Keratinocyte (primary cell): ENCODE results near the gene ADGRG1. TPM values are rescaled to one million over a fixed set of nuclear protein-coding genes. Genes with fewer than 3 reads are reported as not detected.

Experiments used
- DNase-seq: peaks from one replicate; pipeline ENCODE4 v3.0.0-alpha.2; 2011; ENCODE audit warnings: low read depth, missing footprints, low spot score
- FAIRE-seq: peaks from 2 replicates; lab custom pipeline; 2011; peaks lifted over from hg19 to GRCh38; lab: Jason Lieb, UNC
- H2AFZ ChIP-seq: 2 replicates; pipeline ENCODE4 v1.6.0; 2012; ENCODE audit warnings: low read length, control low read depth, inconsistent platforms; ENCODE audit not compliant: control insufficient read depth
- H3K27ac ChIP-seq: 2 replicates; pipeline ENCODE4 v1.5.1; 2011; ENCODE audit warnings: low read length; ENCODE audit not compliant: control insufficient read depth, insufficient read depth
- H3K27me3 ChIP-seq: 3 replicates; pipeline ENCODE4 v1.6.0; 2011; ENCODE audit warnings: low read length; ENCODE audit not compliant: control insufficient read depth, insufficient read depth; ENCODE audit errors: extremely low read depth
- H3K36me3 ChIP-seq, 2 experiments: 2 replicates in 1 of 2; 3 replicates in 1 of 2; pipeline ENCODE4 v1.5.1; 2011; ENCODE audit warnings: low read length in 2 of 2, mild to moderate bottlenecking in 1 of 2; ENCODE audit not compliant: control insufficient read depth in 2 of 2, insufficient read depth in 2 of 2; ENCODE audit errors: extremely low read depth in 1 of 2
- H3K4me1 ChIP-seq: 3 replicates; pipeline ENCODE4 v1.5.1; 2011; ENCODE audit warnings: low read length; ENCODE audit not compliant: control insufficient read depth, insufficient read depth; ENCODE audit errors: extremely low read depth
- H3K4me2 ChIP-seq: 3 replicates; pipeline ENCODE4 v1.6.0; 2011; ENCODE audit warnings: low read depth, low read length; ENCODE audit not compliant: control insufficient read depth, insufficient read depth; ENCODE audit errors: extremely low read depth
- H3K4me3 ChIP-seq, 3 experiments: fragments of 200-600 bp in 1 of 3; sonication (generic) in 1 of 3; 2 replicates in 2 of 3; 3 replicates in 1 of 3; pipeline ENCODE4 v1.5.1; 2011 to 2016; ENCODE audit warnings: low read length in 3 of 3, mild to moderate bottlenecking in 3 of 3, control low read depth in 2 of 3, inconsistent platforms in 1 of 3, low read depth in 1 of 3, mixed read lengths in 1 of 3, mixed run types in 1 of 3, moderate library complexity in 1 of 3; ENCODE audit not compliant: control insufficient read depth in 2 of 3, insufficient read depth in 2 of 3; ENCODE audit errors: extremely low read depth in 1 of 3
- H3K79me2 ChIP-seq: 2 replicates; pipeline ENCODE4 v1.6.0; 2012; ENCODE audit warnings: low read length; ENCODE audit not compliant: control insufficient read depth, insufficient read depth
- H3K9ac ChIP-seq: 3 replicates; pipeline ENCODE4 v1.6.0; 2011; ENCODE audit warnings: low read length; ENCODE audit not compliant: control insufficient read depth, insufficient read depth; ENCODE audit errors: extremely low read depth
- H3K9me1 ChIP-seq: 3 replicates; pipeline ENCODE4 v1.6.0; 2011; ENCODE audit warnings: low read length; ENCODE audit not compliant: control insufficient read depth, insufficient read depth; ENCODE audit errors: extremely low read depth
- H3K9me3 ChIP-seq: 2 replicates; pipeline ENCODE4 v1.5.1; 2012; ENCODE audit warnings: low read depth, low read length; ENCODE audit not compliant: control insufficient read depth
- H4K20me1 ChIP-seq: 3 replicates; pipeline ENCODE4 v1.6.0; 2011; ENCODE audit warnings: low read length; ENCODE audit not compliant: control insufficient read depth, insufficient read depth; ENCODE audit errors: extremely low read depth
- EZH2 ChIP-seq: IDR thresholded peaks from one replicate; pipeline ENCODE4 v1.6.1; 2012; ENCODE audit warnings: inconsistent platforms, mild to moderate bottlenecking, low read length, moderate library complexity
- dilution Hi-C: fragments of 300-500 bp; cut with MboI; formaldehyde crosslinking; loops from one replicate; pipeline ENCODE4 v1.7.0; 2020; ENCODE audit warnings: low sequenced_read_pairs; ENCODE audit not compliant: extremely low pct_ligation_motif_present
- polyA plus RNA-seq, 5 experiments: library from polyadenylated mRNA; depleted of rRNA in 3 of 5; stranded (reverse) in 3 of 5; stranded (forward) in 1 of 5; unstranded in 1 of 5; fragments of >200 nt; gene quantifications; 1 replicate in 1 of 5; 2 replicates in 3 of 5; 3 replicates in 1 of 5; pipeline versions ENCODE4 v1.2.1 to v1.2.3, GENCODE V29; 2011 to 2012; ENCODE audit warnings: missing spikeins in 2 of 5, low read depth in 1 of 5, low replicate concordance in 1 of 5
- TF ChIP-seq, protein P1 (sequence below), 3 experiments: IDR thresholded peaks in 1 of 3; conservative IDR thresholded peaks in 1 of 3; optimal IDR thresholded peaks in 1 of 3; 2 replicates in 2 of 3; 3 replicates in 1 of 3; pipeline versions ENCODE3 to v1.5.1; 2011; ENCODE audit warnings: low read length in 3 of 3, mild to moderate bottlenecking in 3 of 3, moderate library complexity in 2 of 3, control low read depth in 1 of 3, inconsistent platforms in 1 of 3; ENCODE audit not compliant: insufficient read depth in 2 of 3; ENCODE audit errors: extremely low read depth in 1 of 3

Gene ADGRG1
- polyA plus RNA-seq, 1 donor (not counting 4 experiments of a cell fraction or from before 2014, with no cell fraction given): 28.4 TPM

GRCh38 chr16:57609541-57610401, 18.7 kb upstream of the ADGRG1 start:
- Histone ChIP-seq H3K9me3 (no peaks in the 10 kb centered on the region), H3K4me3 (no peak overlapping the region), H3K79me2 (no peaks in the 10 kb centered on the region), H3K9me1 (no peaks in the 10 kb centered on the region), H3K9ac (no peak overlapping the region), H4K20me1 (no peaks in the 10 kb centered on the region), H2AFZ (no peak overlapping the region), H3K27ac (no peak overlapping the region), H3K4me2 (no peak overlapping the region), H3K36me3 (no peaks in the 10 kb centered on the region), H3K27me3 (no peaks in the 10 kb centered on the region), H3K4me1 (peaks cover 4% of the 10 kb centered on the region)
- no peak for DNase-seq
- dilution Hi-C loops: no loop called here
- TF ChIP-seq EZH2: no peak
- TF ChIP-seq, protein P1, sequence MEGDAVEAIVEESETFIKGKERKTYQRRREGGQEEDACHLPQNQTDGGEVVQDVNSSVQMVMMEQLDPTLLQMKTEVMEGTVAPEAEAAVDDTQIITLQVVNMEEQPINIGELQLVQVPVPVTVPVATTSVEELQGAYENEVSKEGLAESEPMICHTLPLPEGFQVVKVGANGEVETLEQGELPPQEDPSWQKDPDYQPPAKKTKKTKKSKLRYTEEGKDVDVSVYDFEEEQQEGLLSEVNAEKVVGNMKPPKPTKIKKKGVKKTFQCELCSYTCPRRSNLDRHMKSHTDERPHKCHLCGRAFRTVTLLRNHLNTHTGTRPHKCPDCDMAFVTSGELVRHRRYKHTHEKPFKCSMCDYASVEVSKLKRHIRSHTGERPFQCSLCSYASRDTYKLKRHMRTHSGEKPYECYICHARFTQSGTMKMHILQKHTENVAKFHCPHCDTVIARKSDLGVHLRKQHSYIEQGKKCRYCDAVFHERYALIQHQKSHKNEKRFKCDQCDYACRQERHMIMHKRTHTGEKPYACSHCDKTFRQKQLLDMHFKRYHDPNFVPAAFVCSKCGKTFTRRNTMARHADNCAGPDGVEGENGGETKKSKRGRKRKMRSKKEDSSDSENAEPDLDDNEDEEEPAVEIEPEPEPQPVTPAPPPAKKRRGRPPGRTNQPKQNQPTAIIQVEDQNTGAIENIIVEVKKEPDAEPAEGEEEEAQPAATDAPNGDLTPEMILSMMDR (optimal IDR thresholded peaks at IDR 0.05 in 1 of 3, IDR thresholded peaks at IDR 0.05 in 1 of 3, conservative IDR thresholded peaks at IDR 0.05 in 1 of 3; ENCODE audit: extremely low read depth in 1 of 3, insufficient read depth in 2 of 3, low read length in 3 of 3): peak; percentile 48 to 74 (median 56)
- no peak for FAIRE-seq

DNA sequence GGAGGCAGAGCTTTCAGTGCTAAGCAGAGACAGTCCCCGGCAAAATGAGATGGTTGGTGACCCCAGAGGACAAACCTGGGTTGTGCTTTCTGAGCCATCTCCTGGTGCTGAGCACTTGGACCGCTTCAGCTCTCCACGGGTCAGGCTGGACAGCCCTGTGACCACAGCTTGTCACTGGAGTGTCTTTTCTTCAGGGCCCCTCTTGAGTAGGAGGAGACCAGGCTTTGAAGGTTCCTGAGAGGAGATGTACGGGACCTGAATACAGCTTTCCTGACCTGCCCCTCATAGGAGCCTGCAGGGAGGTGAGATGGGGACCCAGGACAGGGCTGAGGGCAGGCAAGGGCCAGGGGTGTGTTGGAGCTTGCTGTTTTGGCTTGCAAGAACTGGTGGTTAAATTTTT, 17.8 kb upstream of the ADGRG1 start:
- no peak for DNase-seq
- no peaks in the 10 kb centered on the region for H3K27me3 ChIP-seq

More for the DNA sequence above, 17.8 kb upstream of the ADGRG1 start:
- H3K4me1 ChIP-seq: peaks cover 4% of the 10 kb centered on the region
- no peak overlapping the region for H3K9ac ChIP-seq
- H3K79me2 ChIP-seq: no peaks in the 10 kb centered on the region
- FAIRE-seq: no peak
- no peaks in the 10 kb centered on the region for H3K9me3 ChIP-seq
- no peak for TF ChIP-seq EZH2
- TF ChIP-seq, protein P1 (optimal IDR thresholded peaks at IDR 0.05 in 1 of 3, IDR thresholded peaks at IDR 0.05 in 1 of 3, conservative IDR thresholded peaks at IDR 0.05 in 1 of 3; ENCODE audit: extremely low read depth in 1 of 3, insufficient read depth in 2 of 3, low read length in 3 of 3): no peak
- H3K4me2 ChIP-seq: no peak overlapping the region
- H3K36me3 ChIP-seq: no peaks in the 10 kb centered on the region
- H3K4me3 ChIP-seq: no peak overlapping the region
- H2AFZ ChIP-seq: no peak overlapping the region
- dilution Hi-C loops: no loop called here
- no peaks in the 10 kb centered on the region for H3K9me1 ChIP-seq
- H4K20me1 ChIP-seq: no peaks in the 10 kb centered on the region
- no peak overlapping the region for H3K27ac ChIP-seq
